ENCODE measurements around the gene CTNNA1.

- no peak for TF ChIP-seq EZH2phosphoT487 (IDR thresholded peaks at IDR 0.05; ENCODE audit: insufficient read depth, low read depth)
- no peak for TF ChIP-seq EZH2 (IDR thresholded peaks at IDR 0.05; ENCODE audit: insufficient read depth, poor library complexity, severe bottlenecking)
These were observed 35.8 kb upstream of the CTNNA1 start for GRCh38 chr5:138717399-138717798.
